ENCODE results near the gene TMCO4.

TMCO4 gene

GRCh38 chr1:19814244-19814661, 14.5 kb upstream of the TMCO4 start:
- Histone ChIP-seq H3K27me3 (ENCODE audit: control insufficient read depth, insufficient read depth, low read length) (no peaks in the 10 kb centered on the region), H3K9me3 (ENCODE audit: control insufficient read depth, insufficient read depth, low read length) (no peaks in the 10 kb centered on the region), H3K4me1 (ENCODE audit: control insufficient read depth, insufficient read depth, low read length) (peaks cover 11% of the 10 kb centered on the region), H3K4me3 (ENCODE audit: low read length) (no peak overlapping the region), H3K36me3 (ENCODE audit: control insufficient read depth, insufficient read depth, low read length) (no peaks in the 10 kb centered on the region; the same call in 1 of the 2 replicates), H3K27ac (ENCODE audit: low read length) (no peak overlapping the region)
- WGBS (ENCODE audit: insufficient coverage, insufficient read length), result no CpG with 5 or more reads among the region's 15 CpGs
- no peak for DNase-seq (ENCODE audit: low read depth, low spot score)

GRCh38 chr1:19813643-19813960, 13.9 kb upstream of the TMCO4 start:
- no peak overlapping the region for H3K4me3 ChIP-seq (ENCODE audit: low read length)
- no peaks in the 10 kb centered on the region for H3K27me3 ChIP-seq (ENCODE audit: control insufficient read depth, insufficient read depth, low read length)
- no CpG with 5 or more reads among the region's 4 CpGs for WGBS (ENCODE audit: insufficient coverage, insufficient read length)
- no peaks in the 10 kb centered on the region; the same call in 1 of the 2 replicates for H3K36me3 ChIP-seq (ENCODE audit: control insufficient read depth, insufficient read depth, low read length)
- no peak overlapping the region for H3K27ac ChIP-seq (ENCODE audit: low read length)
- DNase-seq (ENCODE audit: low read depth, low spot score), result no peak
- peaks cover 11% of the 10 kb centered on the region for H3K4me1 ChIP-seq (ENCODE audit: control insufficient read depth, insufficient read depth, low read length)
- H3K9me3 ChIP-seq (ENCODE audit: control insufficient read depth, insufficient read depth, low read length), result no peaks in the 10 kb centered on the region

- no CpG with 5 or more reads among the region's 15 CpGs for WGBS (ENCODE audit: insufficient coverage, insufficient read length)
- Histone ChIP-seq H3K27ac (ENCODE audit: low read length) (no peak overlapping the region), H3K4me1 (ENCODE audit: control insufficient read depth, insufficient read depth, low read length) (peaks cover 11% of the 10 kb centered on the region), H3K27me3 (ENCODE audit: control insufficient read depth, insufficient read depth, low read length) (no peaks in the 10 kb centered on the region), H3K4me3 (ENCODE audit: low read length) (no peak overlapping the region), H3K36me3 (ENCODE audit: control insufficient read depth, insufficient read depth, low read length) (no peaks in the 10 kb centered on the region; the same call in 1 of the 2 replicates), H3K9me3 (ENCODE audit: control insufficient read depth, insufficient read depth, low read length) (no peaks in the 10 kb centered on the region)
- DNase-seq (ENCODE audit: low read depth, low spot score), result no peak
Measured at GRCh38 chr1:19812875-19813642, 13.3 kb upstream of the TMCO4 start.

GRCh38 chr1:19811206-19811851, 11.6 kb upstream of the TMCO4 start:
- H3K4me3 ChIP-seq (ENCODE audit: low read length), result no peak overlapping the region
- H3K9me3 ChIP-seq (ENCODE audit: control insufficient read depth, insufficient read depth, low read length), result no peaks in the 10 kb centered on the region
- DNase-seq (ENCODE audit: low read depth, low spot score), result no peak
- no CpG with 5 or more reads among the region's 5 CpGs for WGBS (ENCODE audit: insufficient coverage, insufficient read length)
- no peaks in the 10 kb centered on the region; the same call in 1 of the 2 replicates for H3K36me3 ChIP-seq (ENCODE audit: control insufficient read depth, insufficient read depth, low read length)
- H3K27me3 ChIP-seq (ENCODE audit: control insufficient read depth, insufficient read depth, low read length), result no peaks in the 10 kb centered on the region
- no peak overlapping the region for H3K27ac ChIP-seq (ENCODE audit: low read length)
- H3K4me1 ChIP-seq (ENCODE audit: control insufficient read depth, insufficient read depth, low read length), result peaks cover 8% of the 10 kb centered on the region

- H3K4me3 ChIP-seq (ENCODE audit: low read length), result no peak overlapping the region
- no peaks in the 10 kb centered on the region for H3K36me3 ChIP-seq (ENCODE audit: control insufficient read depth, insufficient read depth, low read length)
- H3K9me3 ChIP-seq (ENCODE audit: control insufficient read depth, insufficient read depth, low read length), result no peaks in the 10 kb centered on the region
- no peaks in the 10 kb centered on the region for H3K27me3 ChIP-seq (ENCODE audit: control insufficient read depth, insufficient read depth, low read length)
- H3K4me1 ChIP-seq (ENCODE audit: control insufficient read depth, insufficient read depth, low read length), result no peaks in the 10 kb centered on the region
- no peak for DNase-seq (ENCODE audit: low read depth, low spot score)
- H3K27ac ChIP-seq (ENCODE audit: low read length), result no peak overlapping the region
- WGBS (ENCODE audit: insufficient coverage, insufficient read length), result no CpG with 5 or more reads among the region's 13 CpGs
Measured at GRCh38 chr1:19809044-19809750, 9.5 kb upstream of the TMCO4 start.

GRCh38 chr1:19808351-19808750, 8.6 kb upstream of the TMCO4 start:
- no CpG with 5 or more reads among the region's 7 CpGs for WGBS (ENCODE audit: insufficient coverage, insufficient read length)
- no peaks in the 10 kb centered on the region for H3K27me3 ChIP-seq (ENCODE audit: control insufficient read depth, insufficient read depth, low read length)

GRCh38 chr1:19804831-19805251, 5.1 kb upstream of the TMCO4 start:
- no peak overlapping the region for H3K27ac ChIP-seq (ENCODE audit: low read length)
- H3K4me1 ChIP-seq (ENCODE audit: control insufficient read depth, insufficient read depth, low read length), result no peaks in the 10 kb centered on the region
- peaks cover 2% of the 10 kb centered on the region; the same call in 1 of the 2 replicates for H3K27me3 ChIP-seq (ENCODE audit: control insufficient read depth, insufficient read depth, low read length)
- DNase-seq (ENCODE audit: low read depth, low spot score), result no peak
- no peak overlapping the region for H3K4me3 ChIP-seq (ENCODE audit: low read length)
- no peaks in the 10 kb centered on the region for H3K9me3 ChIP-seq (ENCODE audit: control insufficient read depth, insufficient read depth, low read length)
- WGBS (ENCODE audit: insufficient coverage, insufficient read length), result no CpG with 5 or more reads among the region's 6 CpGs
- H3K36me3 ChIP-seq (ENCODE audit: control insufficient read depth, insufficient read depth, low read length), result no peaks in the 10 kb centered on the region

More at GRCh38 chr1:19808351-19808750, 8.6 kb upstream of the TMCO4 start:
- H3K27ac ChIP-seq (ENCODE audit: low read length), result no peak overlapping the region
- H3K9me3 ChIP-seq (ENCODE audit: control insufficient read depth, insufficient read depth, low read length), result no peaks in the 10 kb centered on the region
- no peaks in the 10 kb centered on the region for H3K4me1 ChIP-seq (ENCODE audit: control insufficient read depth, insufficient read depth, low read length)
- DNase-seq (ENCODE audit: low read depth, low spot score), result no peak
- no peaks in the 10 kb centered on the region for H3K36me3 ChIP-seq (ENCODE audit: control insufficient read depth, insufficient read depth, low read length)
- H3K4me3 ChIP-seq (ENCODE audit: low read length), result no peak overlapping the region

- Histone ChIP-seq H3K4me3 (ENCODE audit: low read length) (no peak overlapping the region), H3K27me3 (ENCODE audit: control insufficient read depth, insufficient read depth, low read length) (peaks cover 2% of the 10 kb centered on the region; the same call in 1 of the 2 replicates), H3K4me1 (ENCODE audit: control insufficient read depth, insufficient read depth, low read length) (peaks cover 2% of the 10 kb centered on the region; the same call in 1 of the 2 replicates), H3K9me3 (ENCODE audit: control insufficient read depth, insufficient read depth, low read length) (no peaks in the 10 kb centered on the region), H3K36me3 (ENCODE audit: control insufficient read depth, insufficient read depth, low read length) (no peaks in the 10 kb centered on the region), H3K27ac (ENCODE audit: low read length) (no peak overlapping the region)
- WGBS (ENCODE audit: insufficient coverage, insufficient read length), result no CpG with 5 or more reads among the region's 7 CpGs
- DNase-seq (ENCODE audit: low read depth, low spot score), result no peak
Measured at GRCh38 chr1:19802269-19802668, 2.6 kb upstream of the TMCO4 start.

- DNase-seq (ENCODE audit: low read depth, low spot score), result no peak
- no peaks in the 10 kb centered on the region for H3K36me3 ChIP-seq (ENCODE audit: control insufficient read depth, insufficient read depth, low read length)
- WGBS (ENCODE audit: insufficient coverage, insufficient read length), result no CpG with 5 or more reads among the region's 33 CpGs
- no peak overlapping the region for H3K27ac ChIP-seq (ENCODE audit: low read length)
- H3K27me3 ChIP-seq (ENCODE audit: control insufficient read depth, insufficient read depth, low read length), result peaks cover 2% of the 10 kb centered on the region; the same call in 1 of the 2 replicates
- no peaks in the 10 kb centered on the region for H3K9me3 ChIP-seq (ENCODE audit: control insufficient read depth, insufficient read depth, low read length)
- peak overlapping the region; percentile 43; the same call in 1 of the 2 replicates for H3K4me3 ChIP-seq (ENCODE audit: low read length)
- H3K4me1 ChIP-seq (ENCODE audit: control insufficient read depth, insufficient read depth, low read length), result peaks cover 2% of the 10 kb centered on the region; the same call in 1 of the 2 replicates
Measured at GRCh38 chr1:19800076-19800804, 524 bp upstream of the TMCO4 start.
